HCEC 1CT (cell line): Measurements from ENCODE around the gene PIGL.
"Not testable (repeated sequence)": the region's sequence is repeated elsewhere in the genome, so short reads cannot be mapped to it uniquely, and the experiment has no call there.

ENCODE experiments used
- DNase-seq: peaks from one replicate; pipeline ENCODE4 v3.0.0-alpha.2; 2017

PIGL gene

GRCh38 chr17:16217002-16217635 lies at the start of gene PIGL:
PIGL (plus strand) TSS chr17:16217210; CDS start chr17:16217227, 17 bp downstream.
- DNase-seq = peak; percentile 92

DNA sequence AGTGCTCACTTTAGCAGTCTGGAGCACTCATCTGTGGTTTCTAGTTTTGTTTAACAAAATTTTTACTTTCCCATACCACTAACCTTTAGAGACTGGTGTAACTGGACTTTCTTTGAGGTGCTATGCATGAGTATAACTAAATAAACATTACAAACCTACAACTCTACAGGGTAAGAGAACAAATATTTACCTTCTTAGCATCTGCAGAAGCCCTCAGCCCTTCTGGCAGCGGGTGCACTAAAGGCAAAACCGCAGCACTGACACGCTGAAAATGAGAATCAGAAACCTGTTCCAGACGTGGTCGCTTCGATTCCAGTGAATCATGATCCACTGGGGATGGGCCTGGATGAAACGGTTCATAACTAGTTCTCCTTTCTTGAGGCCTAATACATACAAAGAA lies 45.4 kb upstream of the PIGL start:
- no peak for DNase-seq

DNA sequence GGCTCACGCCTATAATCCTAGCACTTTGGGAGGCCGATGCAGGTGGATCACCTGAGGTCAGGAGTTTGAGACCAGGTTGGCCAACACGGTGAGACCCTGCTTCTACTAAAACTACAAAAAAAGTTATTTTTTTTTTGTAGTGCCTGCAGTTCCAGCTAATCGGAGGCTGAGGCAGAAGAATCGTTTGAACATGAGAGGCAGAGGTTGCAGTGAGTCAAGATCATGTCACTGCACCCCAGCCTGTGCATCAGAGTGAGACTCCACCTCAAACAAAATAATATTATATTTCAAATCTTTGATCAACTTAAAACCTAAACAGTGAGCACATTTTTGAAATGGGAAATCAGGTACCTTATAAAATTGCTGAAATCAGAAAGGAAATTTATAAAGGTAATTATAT lies 38.2 kb upstream of the PIGL start:
- peak; percentile 68 for DNase-seq

- DNase-seq = no peak
These were observed 35.4 kb upstream of the PIGL start for GRCh38 chr17:16181581-16181980.

- DNase-seq = no peak
These were observed 29.4 kb upstream of the PIGL start for GRCh38 chr17:16187642-16188041.

- DNase-seq = no peak
These were observed 27.1 kb upstream of the PIGL start for GRCh38 chr17:16189791-16190348.

GRCh38 chr17:16190703-16191360 lies 26.2 kb upstream of the PIGL start:
- DNase-seq = no peak

- DNase-seq = no peak
These were observed 25.4 kb upstream of the PIGL start for GRCh38 chr17:16191604-16192003.

- DNase-seq = not testable (repeated sequence)
These were observed 22.6 kb upstream of the PIGL start for GRCh38 chr17:16194307-16194835.

DNA sequence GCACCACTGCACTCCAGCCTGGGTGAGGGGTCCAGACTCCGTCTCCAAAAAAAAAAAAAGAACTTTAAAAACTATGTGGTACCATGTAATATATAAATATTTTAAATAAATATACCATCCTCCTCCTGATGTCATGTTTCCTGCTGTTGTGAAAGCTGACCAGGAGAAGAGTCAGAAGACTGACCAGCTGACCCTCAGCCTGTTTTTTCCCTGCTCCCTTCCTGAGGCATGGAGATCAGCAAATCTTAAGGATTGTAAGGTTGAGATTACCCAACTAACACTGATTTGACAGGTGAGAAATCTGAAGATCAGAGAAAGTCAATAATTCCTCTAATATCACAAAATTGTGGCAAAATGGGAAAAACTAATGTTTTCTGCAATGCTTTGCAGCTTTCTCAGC lies 19.7 kb upstream of the PIGL start:
- peak; percentile 21 for DNase-seq

DNA sequence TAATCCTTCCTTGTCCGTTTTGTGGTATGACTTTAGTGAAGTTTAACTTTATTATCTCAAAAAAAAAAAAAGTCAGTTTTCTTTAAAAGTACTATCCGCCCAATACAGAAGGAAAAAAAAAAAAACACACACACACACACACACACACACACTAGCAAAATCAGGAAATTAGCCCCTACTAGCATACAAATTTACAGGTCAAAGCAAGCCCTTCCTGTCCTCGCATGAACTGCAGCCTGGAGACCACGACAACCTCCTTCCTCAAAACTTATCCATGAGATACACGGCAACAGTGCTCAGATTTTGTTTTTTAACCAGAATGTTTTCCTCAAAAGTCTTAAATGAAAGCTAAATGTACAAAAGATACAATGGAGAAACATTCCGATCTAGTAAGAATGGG lies 17.9 kb upstream of the PIGL start:
- DNase-seq = no peak

DNA sequence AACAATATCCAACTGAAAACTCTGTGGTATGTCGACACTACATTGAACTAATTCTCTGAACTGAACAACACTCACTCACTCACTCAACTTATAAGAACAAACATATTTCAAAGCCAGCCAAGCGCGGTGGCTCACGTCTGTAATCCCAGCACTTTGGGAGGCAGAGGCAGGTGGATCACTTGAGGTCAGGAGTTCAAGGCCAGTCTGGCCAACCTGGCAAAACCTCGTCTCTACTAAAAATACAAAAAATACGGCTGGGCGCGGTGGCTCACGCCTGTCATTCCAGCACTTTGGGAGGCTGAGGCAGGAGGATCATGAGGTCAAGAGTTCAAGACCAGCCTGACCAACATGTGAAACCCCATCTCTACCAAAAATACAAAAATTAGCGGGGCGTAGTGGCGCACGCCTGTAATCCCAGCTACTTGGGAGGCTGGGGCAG lies 15.3 kb upstream of the PIGL start:
- DNase-seq = not testable (repeated sequence)

GRCh38 chr17:16202554-16203500 lies 14.2 kb upstream of the PIGL start:
- DNase-seq = not testable (repeated sequence)

DNA sequence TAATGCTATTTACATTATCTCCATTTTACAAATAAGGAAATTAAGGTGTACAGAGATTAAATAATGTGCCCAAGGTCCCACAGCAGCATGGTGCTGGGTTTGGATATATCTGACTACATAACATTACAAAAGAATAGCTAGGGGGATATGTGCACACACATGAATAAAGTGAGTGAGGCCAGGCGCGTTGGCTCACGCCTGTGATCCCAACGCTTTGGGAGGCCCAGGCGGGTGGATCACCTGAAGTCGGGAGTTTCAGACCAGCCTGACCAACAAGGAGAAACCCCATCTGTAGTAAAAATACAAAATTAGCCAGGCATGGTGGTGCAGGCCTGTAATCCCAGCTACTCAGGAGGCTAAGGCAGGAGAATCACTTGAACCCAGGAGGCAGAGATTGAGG lies 12.2 kb upstream of the PIGL start:
- DNase-seq = not testable (repeated sequence)

GRCh38 chr17:16211590-16211989 lies 5.4 kb upstream of the PIGL start:
- DNase-seq = no peak

- DNase-seq = no peak
These were observed 4.2 kb upstream of the PIGL start for GRCh38 chr17:16212793-16213192.

- DNase-seq = no peak
These were observed 2.6 kb upstream of the PIGL start for GRCh38 chr17:16214190-16215001.

DNA sequence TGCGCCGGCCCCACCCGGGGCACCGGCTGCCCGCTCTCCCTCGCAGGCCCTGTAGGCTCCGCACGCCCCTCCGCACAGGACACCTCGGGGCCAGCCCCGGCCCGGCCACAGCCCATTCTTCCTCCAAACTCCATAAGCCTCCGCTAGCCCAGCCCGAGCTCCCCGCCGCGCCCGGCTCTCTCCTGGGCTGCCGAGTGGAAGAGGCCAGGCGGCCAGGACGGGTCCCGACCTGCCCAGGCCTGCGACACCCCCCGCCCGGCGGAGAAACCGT lies 2.1 kb upstream of the PIGL start:
- DNase-seq = no peak

DNA sequence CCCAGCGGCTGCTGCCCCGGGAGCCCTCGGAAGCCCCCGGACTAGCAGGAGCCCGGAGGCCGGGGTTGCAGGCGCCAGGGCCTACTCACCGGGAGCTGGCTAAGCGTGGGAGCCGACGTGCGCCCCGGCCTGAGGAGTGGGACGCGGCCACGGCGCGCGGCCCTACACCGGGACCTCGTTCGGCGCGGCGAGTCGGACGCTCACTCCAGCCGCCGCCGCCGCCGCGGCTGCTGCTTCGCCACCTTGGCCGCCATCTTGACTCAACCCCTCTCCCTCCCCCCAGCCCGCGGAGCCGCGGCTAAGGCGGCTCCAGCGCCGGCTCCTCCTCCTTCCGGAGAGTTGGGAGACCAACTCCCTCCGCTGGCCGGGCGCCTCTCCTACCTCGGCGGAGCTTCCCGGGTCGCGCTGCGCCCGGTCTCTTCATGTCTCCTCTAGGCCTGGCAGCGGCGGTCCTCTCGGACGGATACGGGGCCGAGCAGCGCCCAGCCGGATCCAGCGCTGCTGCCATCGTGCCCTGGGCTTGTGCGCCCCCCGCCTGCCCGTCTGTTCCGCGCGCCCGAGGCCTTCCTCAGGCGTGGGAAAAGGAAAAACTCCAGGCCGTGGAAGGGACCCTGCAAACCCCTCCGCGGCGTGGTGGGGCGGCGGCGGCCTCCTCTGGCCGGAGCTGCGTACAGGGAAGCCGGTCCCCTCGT lies 1.6 kb upstream of the PIGL start, which contains the start of gene NCOR1:
NCOR1 (minus strand) TSS at position 262 of the 692 bp plus-strand sequence. CDS start 20,965 bp downstream, outside the sequence.
- peak; percentile 95 for DNase-seq

DNA sequence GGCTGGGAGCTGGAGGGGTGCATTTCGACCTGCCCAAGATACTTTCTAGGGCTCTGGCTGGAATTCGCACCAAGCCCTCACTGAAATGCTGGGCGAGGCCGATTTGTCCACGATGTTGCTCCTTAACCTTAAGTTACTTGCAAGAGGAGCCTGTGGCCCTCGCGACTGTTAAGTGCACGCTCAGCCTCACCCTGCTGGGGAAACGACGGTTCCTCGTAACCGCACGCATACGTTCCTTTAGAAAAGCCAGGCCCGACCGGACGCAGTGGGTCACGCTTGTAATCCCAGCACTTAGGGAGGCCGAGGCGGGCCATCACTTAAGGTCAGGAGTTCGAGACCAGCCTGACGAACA lies 1.1 kb upstream of the PIGL start:
- DNase-seq = no peak

- DNase-seq = not testable (repeated sequence)
These were observed 539 bp upstream of the PIGL start for GRCh38 chr17:16216341-16217001.
